ENCODE results near the gene PHACTR3. TPM values are rescaled to one million over a fixed set of nuclear protein-coding genes. Genes with fewer than 3 reads are reported as not detected.

Gene PHACTR3
- total RNA-seq, 1 donor: not detected

GRCh38 chr20:59777814-59778575 lies 173.7 kb downstream of the PHACTR3 start:
- no peaks in the 10 kb centered on the region for H3K9me3 ChIP-seq (ENCODE audit: low read depth, low read length)
- TF ChIP-seq CTCF (IDR thresholded peaks at IDR 0.05; ENCODE audit: extremely low read depth, low read depth, low read length): no peak
- no peaks in the 10 kb centered on the region for H3K27me3 ChIP-seq (ENCODE audit: insufficient read depth, low read length)
- no peak overlapping the region for H2AFZ ChIP-seq (ENCODE audit: low read length)
- H3K36me3 ChIP-seq (ENCODE audit: insufficient read depth, low read length): no peaks in the 10 kb centered on the region
- H3K4me3 ChIP-seq (ENCODE audit: insufficient read depth, low read length): no peak overlapping the region
- H4K20me1 ChIP-seq (ENCODE audit: insufficient read depth, low read length): no peaks in the 10 kb centered on the region
- no peaks in the 10 kb centered on the region for H3K4me1 ChIP-seq (ENCODE audit: insufficient read depth, low read length)
- no peaks in the 10 kb centered on the region for H3K79me2 ChIP-seq (ENCODE audit: insufficient read depth, low read length)
- no peak overlapping the region for H3K4me2 ChIP-seq (ENCODE audit: insufficient read depth, low read length)
- DNase-seq (ENCODE audit: insufficient read length, low spot score, missing footprints): no peak
- no peak overlapping the region for H3K27ac ChIP-seq (ENCODE audit: low read depth, low read length)

GRCh38 chr20:59778615-59779200 lies 174.4 kb downstream of the PHACTR3 start:
- Histone ChIP-seq H3K4me1 (ENCODE audit: insufficient read depth, low read length) (no peaks in the 10 kb centered on the region), H3K79me2 (ENCODE audit: insufficient read depth, low read length) (no peaks in the 10 kb centered on the region), H3K27me3 (ENCODE audit: insufficient read depth, low read length) (no peaks in the 10 kb centered on the region), H3K4me2 (ENCODE audit: insufficient read depth, low read length) (no peak overlapping the region), H3K4me3 (ENCODE audit: insufficient read depth, low read length) (no peak overlapping the region), H2AFZ (ENCODE audit: low read length) (no peak overlapping the region), H4K20me1 (ENCODE audit: insufficient read depth, low read length) (no peaks in the 10 kb centered on the region), H3K9me3 (ENCODE audit: low read depth, low read length) (no peaks in the 10 kb centered on the region), H3K36me3 (ENCODE audit: insufficient read depth, low read length) (no peaks in the 10 kb centered on the region), H3K27ac (ENCODE audit: low read depth, low read length) (no peak overlapping the region)
- no peak for TF ChIP-seq CTCF (IDR thresholded peaks at IDR 0.05; ENCODE audit: extremely low read depth, low read depth, low read length)
- no peak for DNase-seq (ENCODE audit: insufficient read length, low spot score, missing footprints)

- no peak overlapping the region for H3K4me2 ChIP-seq (ENCODE audit: insufficient read depth, low read length)
- DNase-seq (ENCODE audit: insufficient read length, low spot score, missing footprints): no peak
- H3K79me2 ChIP-seq (ENCODE audit: insufficient read depth, low read length): no peaks in the 10 kb centered on the region
- no peaks in the 10 kb centered on the region for H3K36me3 ChIP-seq (ENCODE audit: insufficient read depth, low read length)
- no peak for TF ChIP-seq CTCF (IDR thresholded peaks at IDR 0.05; ENCODE audit: extremely low read depth, low read depth, low read length)
- no peaks in the 10 kb centered on the region for H4K20me1 ChIP-seq (ENCODE audit: insufficient read depth, low read length)
- H3K4me1 ChIP-seq (ENCODE audit: insufficient read depth, low read length): no peaks in the 10 kb centered on the region
- H2AFZ ChIP-seq (ENCODE audit: low read length): no peak overlapping the region
- no peak overlapping the region for H3K4me3 ChIP-seq (ENCODE audit: insufficient read depth, low read length)
- no peak overlapping the region for H3K27ac ChIP-seq (ENCODE audit: low read depth, low read length)
- H3K9me3 ChIP-seq (ENCODE audit: low read depth, low read length): no peaks in the 10 kb centered on the region
- H3K27me3 ChIP-seq (ENCODE audit: insufficient read depth, low read length): no peaks in the 10 kb centered on the region
Measured at GRCh38 chr20:59779656-59780380, 175.5 kb downstream of the PHACTR3 start.

Measured in osteoblast (primary cell).